ENCODE data around the gene SPEF1.

DNA sequence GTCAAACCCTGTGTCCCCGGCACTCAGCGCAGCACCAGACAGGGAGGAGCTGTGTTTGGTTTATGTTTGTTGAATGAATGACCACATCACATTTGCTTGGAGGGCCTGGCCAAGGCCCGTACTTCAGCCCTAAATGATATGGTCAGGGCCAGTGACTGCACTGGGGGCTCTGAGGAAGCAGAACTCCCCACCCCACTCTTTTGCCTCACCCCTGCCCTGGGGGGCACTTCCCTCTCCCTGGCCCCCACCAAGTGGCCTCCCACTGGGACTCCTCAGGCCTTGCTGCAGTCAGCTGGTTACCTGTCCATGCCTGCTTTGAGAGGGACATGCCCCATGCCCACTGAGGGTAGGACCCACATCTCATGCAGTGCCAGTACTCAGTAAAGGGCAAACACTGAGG, 16.6 kb downstream of the SPEF1 start:
- TF ChIP-seq CTCF (conservative IDR thresholded peaks at IDR 0.05), result no peak
- no peak for TF ChIP-seq ZFX (IDR thresholded peaks at IDR 0.05)
